Measurements from ENCODE around the gene EIF2D.

The EIF2D gene

GRCh38 chr1:206635080-206635977 lies 23.1 kb upstream of the EIF2D start, which contains the start of gene DYRK3:
TSS of gene DYRK3 (plus strand) at chr1:206635536. CDS start at chr1:206635704, 168 bp downstream.
- DNase-seq, result peak; percentile 73 to 88
- H3K4me1 ChIP-seq (ENCODE audit: control insufficient read depth in 1 of 2, insufficient read depth in 2 of 2, low read length in 2 of 2), result peaks cover 3 to 5% of the 10 kb centered on the region in 2 experiments

GRCh38 chr1:206634365-206635079 lies 22.3 kb upstream of the EIF2D start:
- Histone ChIP-seq H3K18ac (ENCODE audit: low read length) (no peak overlapping the region), H3K9ac (ENCODE audit: low read length) (no peak overlapping the region), H3K4ac (ENCODE audit: low read depth, low read length) (no peak overlapping the region), H3K4me2 (ENCODE audit: low read length) (peak overlapping the region; percentile 99), H3K79me1 (ENCODE audit: low read length) (peaks cover 2% of the 10 kb centered on the region), H3K27me3 (ENCODE audit: insufficient read depth, low read length) (peaks cover 4% of the 10 kb centered on the region), H4K8ac (ENCODE audit: low read depth, low read length) (no peak overlapping the region), H2BK12ac (ENCODE audit: low read length) (no peak overlapping the region), H2BK120ac (ENCODE audit: insufficient read depth, low read length, poor library complexity) (no peak overlapping the region), H4K12ac (ENCODE audit: low read depth, low read length) (peak overlapping the region; percentile 65), H3K79me2 (ENCODE audit: control insufficient read depth, insufficient read depth, low read length, poor library complexity) (peaks cover 1% of the 10 kb centered on the region), H2AK5ac (ENCODE audit: low read length) (no peak overlapping the region), H3K36me3 (ENCODE audit: control insufficient read depth in 1 of 2, insufficient read depth in 2 of 2, low read length in 2 of 2) (no peaks in the 10 kb centered on the region), H3K14ac (ENCODE audit: low read length) (no peak overlapping the region), H3K4me1 (ENCODE audit: control insufficient read depth in 1 of 2, insufficient read depth in 2 of 2, low read length in 2 of 2) (peaks cover 3 to 5% of the 10 kb centered on the region in 2 experiments), H3K9me3 (ENCODE audit: insufficient read depth, low read depth, low read length) (no peaks in the 10 kb centered on the region), H2AFZ (ENCODE audit: insufficient read depth, low read length, poor library complexity) (peak overlapping the region; percentile 77), H3K23ac (ENCODE audit: low read length) (no peak overlapping the region), H3K4me3 (ENCODE audit: low read depth, low read length) (no peak overlapping the region), H2BK5ac (ENCODE audit: low read depth, low read length, poor library complexity) (no peak overlapping the region), H4K91ac (ENCODE audit: low read depth, low read length) (no peak overlapping the region), H3K27ac (ENCODE audit: low read depth, low read length) (no peak overlapping the region)
- DNase-seq, result peak; percentile 93 to 99
- no CpG with 5 or more reads among the region's 26 CpGs for WGBS (ENCODE audit: extremely low coverage, insufficient coverage, insufficient read length)

More at GRCh38 chr1:206635080-206635977, 23.1 kb upstream of the EIF2D start, which contains the start of gene DYRK3:
- H3K36me3 ChIP-seq (ENCODE audit: control insufficient read depth in 1 of 2, insufficient read depth in 2 of 2, low read length in 2 of 2), result no peaks in the 10 kb centered on the region
- H2BK12ac ChIP-seq (ENCODE audit: low read length), result no peak within 1 kb of the TSS
- no peak within 1 kb of the TSS for H3K23ac ChIP-seq (ENCODE audit: low read length)
- peak within 1 kb of the TSS; percentile 77 for H2AFZ ChIP-seq (ENCODE audit: insufficient read depth, low read length, poor library complexity)
- H3K27me3 ChIP-seq (ENCODE audit: insufficient read depth, low read length), result peaks cover 4% of the 10 kb centered on the region
- H4K91ac ChIP-seq (ENCODE audit: low read depth, low read length), result peak within 1 kb of the TSS; percentile 42
- H3K79me1 ChIP-seq (ENCODE audit: low read length), result peaks cover 2% of the 10 kb centered on the region
- no peak within 1 kb of the TSS for H3K4ac ChIP-seq (ENCODE audit: low read depth, low read length)
- no CpG with 5 or more reads among the region's 84 CpGs for WGBS (ENCODE audit: extremely low coverage, insufficient coverage, insufficient read length)
- H2BK5ac ChIP-seq (ENCODE audit: low read depth, low read length, poor library complexity), result no peak within 1 kb of the TSS
- H3K14ac ChIP-seq (ENCODE audit: low read length), result no peak within 1 kb of the TSS
- H3K9me3 ChIP-seq (ENCODE audit: insufficient read depth, low read depth, low read length), result no peaks in the 10 kb centered on the region
- no peak within 1 kb of the TSS for H3K18ac ChIP-seq (ENCODE audit: low read length)
- peak within 1 kb of the TSS; percentile 65 for H4K12ac ChIP-seq (ENCODE audit: low read depth, low read length)
- peak within 1 kb of the TSS; percentile 99 for H3K4me2 ChIP-seq (ENCODE audit: low read length)
- H3K79me2 ChIP-seq (ENCODE audit: control insufficient read depth, insufficient read depth, low read length, poor library complexity), result peaks cover 1% of the 10 kb centered on the region
- H2BK120ac ChIP-seq (ENCODE audit: insufficient read depth, low read length, poor library complexity), result no peak within 1 kb of the TSS
- H3K27ac ChIP-seq (ENCODE audit: low read depth, low read length), result no peak within 1 kb of the TSS
- H3K9ac ChIP-seq (ENCODE audit: low read length), result peak within 1 kb of the TSS; percentile 62
- peak within 1 kb of the TSS; percentile 68 for H4K8ac ChIP-seq (ENCODE audit: low read depth, low read length)
- H2AK5ac ChIP-seq (ENCODE audit: low read length), result no peak within 1 kb of the TSS
- H3K4me3 ChIP-seq (ENCODE audit: low read depth, low read length), result peak within 1 kb of the TSS; percentile 80

- Histone ChIP-seq H3K18ac (ENCODE audit: low read length) (no peak overlapping the region), H2BK120ac (ENCODE audit: insufficient read depth, low read length, poor library complexity) (no peak overlapping the region), H3K23ac (ENCODE audit: low read length) (no peak overlapping the region), H3K9ac (ENCODE audit: low read length) (no peak overlapping the region), H3K27me3 (ENCODE audit: insufficient read depth, low read length) (peaks cover 4% of the 10 kb centered on the region), H3K4ac (ENCODE audit: low read depth, low read length) (no peak overlapping the region), H3K4me2 (ENCODE audit: low read length) (no peak overlapping the region), H4K12ac (ENCODE audit: low read depth, low read length) (no peak overlapping the region), H2AFZ (ENCODE audit: insufficient read depth, low read length, poor library complexity) (no peak overlapping the region), H3K79me1 (ENCODE audit: low read length) (peaks cover 2% of the 10 kb centered on the region), H2BK12ac (ENCODE audit: low read length) (no peak overlapping the region), H3K27ac (ENCODE audit: low read depth, low read length) (no peak overlapping the region), H4K91ac (ENCODE audit: low read depth, low read length) (no peak overlapping the region), H2BK5ac (ENCODE audit: low read depth, low read length, poor library complexity) (no peak overlapping the region), H2AK5ac (ENCODE audit: low read length) (no peak overlapping the region), H3K4me1 (ENCODE audit: control insufficient read depth in 1 of 2, insufficient read depth in 2 of 2, low read length in 2 of 2) (peaks cover 3 to 5% of the 10 kb centered on the region in 2 experiments), H4K8ac (ENCODE audit: low read depth, low read length) (no peak overlapping the region), H3K36me3 (ENCODE audit: control insufficient read depth in 1 of 2, insufficient read depth in 2 of 2, low read length in 2 of 2) (no peaks in the 10 kb centered on the region), H3K4me3 (ENCODE audit: low read depth, low read length) (no peak overlapping the region), H3K79me2 (ENCODE audit: control insufficient read depth, insufficient read depth, low read length, poor library complexity) (peaks cover 1% of the 10 kb centered on the region), H3K14ac (ENCODE audit: low read length) (no peak overlapping the region), H3K9me3 (ENCODE audit: insufficient read depth, low read depth, low read length) (no peaks in the 10 kb centered on the region)
- WGBS (ENCODE audit: extremely low coverage, insufficient coverage, insufficient read length), result no CpG with 5 or more reads among the region's 9 CpGs
- DNase-seq, result peak in 1 of 2 donors; percentile 32
Observed at GRCh38 chr1:206633708-206634121, 21.4 kb upstream of the EIF2D start.

GRCh38 chr1:206631085-206631509 lies 18.8 kb upstream of the EIF2D start:
- no peak overlapping the region for H3K4me2 ChIP-seq (ENCODE audit: low read length)
- H3K36me3 ChIP-seq (ENCODE audit: control insufficient read depth in 1 of 2, insufficient read depth in 2 of 2, low read length in 2 of 2), result no peaks in the 10 kb centered on the region
- no peak overlapping the region for H3K9ac ChIP-seq (ENCODE audit: low read length)
- peaks cover 3% of the 10 kb centered on the region for H3K27me3 ChIP-seq (ENCODE audit: insufficient read depth, low read length)
- no peak overlapping the region for H3K23ac ChIP-seq (ENCODE audit: low read length)
- H4K91ac ChIP-seq (ENCODE audit: low read depth, low read length), result no peak overlapping the region
- H3K27ac ChIP-seq (ENCODE audit: low read depth, low read length), result no peak overlapping the region
- H3K4me3 ChIP-seq (ENCODE audit: low read depth, low read length), result no peak overlapping the region
- no CpG with 5 or more reads among the region's 4 CpGs for WGBS (ENCODE audit: extremely low coverage, insufficient coverage, insufficient read length)
- peaks cover 3 to 5% of the 10 kb centered on the region in 2 experiments for H3K4me1 ChIP-seq (ENCODE audit: control insufficient read depth in 1 of 2, insufficient read depth in 2 of 2, low read length in 2 of 2)
- H2BK12ac ChIP-seq (ENCODE audit: low read length), result no peak overlapping the region
- peaks cover 2% of the 10 kb centered on the region for H3K79me1 ChIP-seq (ENCODE audit: low read length)
- no peak overlapping the region for H2BK5ac ChIP-seq (ENCODE audit: low read depth, low read length, poor library complexity)
- H3K4ac ChIP-seq (ENCODE audit: low read depth, low read length), result no peak overlapping the region
- no peak overlapping the region for H2AFZ ChIP-seq (ENCODE audit: insufficient read depth, low read length, poor library complexity)
- peaks cover 1% of the 10 kb centered on the region for H3K79me2 ChIP-seq (ENCODE audit: control insufficient read depth, insufficient read depth, low read length, poor library complexity)
- DNase-seq, result peak; percentile 23 to 51
- H4K12ac ChIP-seq (ENCODE audit: low read depth, low read length), result no peak overlapping the region
- H4K8ac ChIP-seq (ENCODE audit: low read depth, low read length), result no peak overlapping the region
- H2BK120ac ChIP-seq (ENCODE audit: insufficient read depth, low read length, poor library complexity), result no peak overlapping the region
- H3K14ac ChIP-seq (ENCODE audit: low read length), result no peak overlapping the region
- H3K9me3 ChIP-seq (ENCODE audit: insufficient read depth, low read depth, low read length), result no peaks in the 10 kb centered on the region
- no peak overlapping the region for H3K18ac ChIP-seq (ENCODE audit: low read length)
- no peak overlapping the region for H2AK5ac ChIP-seq (ENCODE audit: low read length)

All from trophoblast cell (in vitro differentiated cells and primary cell).